Ammon's horn (tissue), 1 donor: Measurements from ENCODE around the gene ELOVL4.

Source experiments
- DNase-seq: peaks from one replicate; pipeline ENCODE4 v3.0.0-alpha.2; 2016; ENCODE audit warnings: low spot score

The ELOVL4 gene

GRCh38 chr6:79911992-79912391 is 35.4 kb downstream of the ELOVL4 start:
- no peak for DNase-seq

GRCh38 chr6:79909517-79909916 is 37.8 kb downstream of the ELOVL4 start:
- no peak for DNase-seq

- DNase-seq: peak; percentile 20
Measured at GRCh38 chr6:79902046-79902445, 45.3 kb downstream of the ELOVL4 start.

- DNase-seq: no peak
Measured at GRCh38 chr6:79898076-79898475, 49.3 kb downstream of the ELOVL4 start.

- DNase-seq: no peak
Measured at GRCh38 chr6:79896075-79896449, 51.3 kb downstream of the ELOVL4 start.

GRCh38 chr6:79895382-79896074 is 51.8 kb downstream of the ELOVL4 start:
- DNase-seq: no peak

- no peak for DNase-seq
Measured at GRCh38 chr6:79894939-79895338, 52.4 kb downstream of the ELOVL4 start.

- DNase-seq: no peak
Measured at GRCh38 chr6:79888587-79888986, 58.8 kb downstream of the ELOVL4 start.

- DNase-seq: peak; percentile 35
Measured at GRCh38 chr6:79878142-79878748, 69.1 kb downstream of the ELOVL4 start.

- DNase-seq: no peak
Measured at GRCh38 chr6:79874531-79875134, 72.7 kb downstream of the ELOVL4 start.

GRCh38 chr6:79872986-79873385 is 74.4 kb downstream of the ELOVL4 start:
- no peak for DNase-seq

GRCh38 chr6:79872303-79872702 is 75.0 kb downstream of the ELOVL4 start:
- DNase-seq: no peak

GRCh38 chr6:79869600-79870084 is 77.7 kb downstream of the ELOVL4 start:
- peak; percentile 90 for DNase-seq

GRCh38 chr6:79869184-79869583 is 78.2 kb downstream of the ELOVL4 start:
- DNase-seq: no peak

GRCh38 chr6:79868098-79868722 is 79.1 kb downstream of the ELOVL4 start:
- DNase-seq: peak; percentile 77
